Purkinje cell (primary cell): ENCODE measurements around the gene SNAPIN. TPM values are rescaled to one million over a fixed set of nuclear protein-coding genes. Genes with fewer than 3 reads are reported as not detected.

ENCODE experiments used
- polyA plus RNA-seq: library from polyadenylated mRNA; unstranded; fragments of >200 nt; fragmentation: Nextera tagmentation; gene quantifications from 2 replicates; pipeline ENCODE4 v1.2.1, GENCODE V29; 2014

The SNAPIN gene
- 43.2 and 43.3 TPM in 2 replicates for polyA plus RNA-seq

GRCh38 chr1:153658400-153659174, at the start of gene SNAPIN:
Gene SNAPIN (plus strand): TSS chr1:153658703. CDS start chr1:153658744, 41 bp downstream.

GRCh38 chr1:153612755-153613331, 45.7 kb upstream of the SNAPIN start, which contains the start of gene S100A16:
Gene S100A16 (minus strand): TSS chr1:153613137. CDS start chr1:153608151, 4,986 bp downstream.

GRCh38 chr1:153616144-153616916, 42.2 kb upstream of the SNAPIN start, which contains the start of gene S100A14:
Gene S100A14 (minus strand): TSS chr1:153616325. CDS start chr1:153615858, 467 bp downstream.

GRCh38 chr1:153626904-153627714, 31.4 kb upstream of the SNAPIN start, which contains the start of gene S100A13:
Gene S100A13 (minus strand): TSS chr1:153627505. CDS start chr1:153626472, 1,033 bp downstream.

GRCh38 chr1:153627715-153628626, 30.5 kb upstream of the SNAPIN start, which contains the start of gene S100A1:
Gene S100A1 (plus strand): TSS chr1:153628434. CDS start chr1:153630522, 2,088 bp downstream.

GRCh38 chr1:153633754-153634665, 24.5 kb upstream of the SNAPIN start, which contains the start of gene CHTOP:
Gene CHTOP (plus strand): TSS chr1:153634066. CDS start chr1:153636589, 2,523 bp downstream.

GRCh38 chr1:153670859-153671627, 12.5 kb downstream of the SNAPIN start, which contains the start of gene ILF2:
Gene ILF2 (minus strand): TSS chr1:153670993. CDS start chr1:153670922, 71 bp downstream.

GRCh38 chr1:153678519-153679336, 20.2 kb downstream of the SNAPIN start, which contains the start of gene NPR1:
Gene NPR1 (plus strand): TSS chr1:153678688. CDS start chr1:153679109, 421 bp downstream.

Other genes with a start within 250 kb of the SNAPIN start
- not detected in 2 replicates for gene S100A7A, start 242.2 kb upstream of the SNAPIN start, polyA plus RNA-seq
- not detected in 2 replicates for gene S100A7, start 198.1 kb upstream of the SNAPIN start, polyA plus RNA-seq
- gene S100A6, start 122.7 kb upstream of the SNAPIN start, polyA plus RNA-seq = 19.2 and 39.7 TPM in 2 replicates
- gene S100A5, start 117.8 kb upstream of the SNAPIN start, polyA plus RNA-seq = not detected in 2 replicates
- gene S100A4, start 112.9 kb upstream of the SNAPIN start, polyA plus RNA-seq = 1.2 and 2.7 TPM in 2 replicates
- not detected in 2 replicates for gene S100A3, start 109.4 kb upstream of the SNAPIN start, polyA plus RNA-seq
- not detected in 2 replicates for gene S100A2, start 92.9 kb upstream of the SNAPIN start, polyA plus RNA-seq
- gene S100A16, start 45.6 kb upstream of the SNAPIN start, polyA plus RNA-seq = 4.3 and 12.6 TPM in 2 replicates
- gene S100A14, start 42.4 kb upstream of the SNAPIN start, polyA plus RNA-seq = not detected in 2 replicates
- 35.3 and 50.8 TPM in 2 replicates for gene S100A13, start 31.2 kb upstream of the SNAPIN start, polyA plus RNA-seq
- not detected in 2 replicates for gene S100A1, start 30.3 kb upstream of the SNAPIN start, polyA plus RNA-seq
- gene CHTOP, start 24.6 kb upstream of the SNAPIN start, polyA plus RNA-seq = 26.9 and 28.4 TPM in 2 replicates
- 91.4 and 99.4 TPM in 2 replicates for gene ILF2, start 12.3 kb downstream of the SNAPIN start, polyA plus RNA-seq
- 0.23 and 1.7 TPM in 2 replicates for gene NPR1, start 20.0 kb downstream of the SNAPIN start, polyA plus RNA-seq
- gene INTS3, start 69.3 kb downstream of the SNAPIN start, polyA plus RNA-seq = 12.1 and 16.4 TPM in 2 replicates
- gene SLC27A3, start 116.7 kb downstream of the SNAPIN start, polyA plus RNA-seq = 1.2 and 5.0 TPM in 2 replicates